ENCODE measurements around the gene DGKD. TPM values are rescaled to one million over a fixed set of nuclear protein-coding genes. Genes with fewer than 3 reads are reported as not detected.

Gene DGKD
- total and polyA plus RNA-seq, 9 of the 15 experiments (the other 6 are each of a cell fraction or from before 2014, with no cell fraction given), result 0.52 to 29.5 (median 10.6) TPM

GRCh38 chr2:233379034-233379433 is 24.7 kb downstream of the DGKD start:
- no peak for DNase-seq (ENCODE audit: extremely low read depth in 1 of 4, low spot score in 3 of 4)
- Histone ChIP-seq H3K36me3 (ENCODE audit: control insufficient read depth, insufficient read depth, low read length) (0 out of 3 replicates have a peak, but pooled peaks cover 5% of the 10 kb centered on the region), H3K9me3 (replicated peaks; ENCODE audit: control insufficient read depth, insufficient read depth, low read depth, low read length) (no peaks in the 10 kb centered on the region), H3K9ac (ENCODE audit: insufficient read depth in 1 of 2, low read depth in 2 of 2, low read length in 2 of 2) (no peak overlapping the region), H3K79me2 (ENCODE audit: control insufficient read depth, insufficient read depth, low read length) (peaks cover 10% of the 10 kb centered on the region), H3K4me2 (ENCODE audit: insufficient read depth, low read length) (no peak overlapping the region), H3K9me1 (ENCODE audit: control insufficient read depth, insufficient read depth, low read length) (no peaks in the 10 kb centered on the region), H3K27me3 (ENCODE audit: control insufficient read depth in 2 of 2, insufficient read depth in 2 of 2, low read length in 2 of 2) (no peaks in the 10 kb centered on the region), H3K4me3 (no peak overlapping the region), H4K20me1 (replicated peaks; ENCODE audit: control insufficient read depth, insufficient read depth, low read length) (0 out of 2 replicates have a peak, but pooled peaks cover 5% of the 10 kb centered on the region), H3K27ac (ENCODE audit: extremely low read depth, low read depth, low read length) (no peak overlapping the region), H2AFZ (ENCODE audit: low read depth, low read length) (no peak overlapping the region), H3K4me1 (replicated peaks in 1 of 2; ENCODE audit: control insufficient read depth in 2 of 2, insufficient read depth in 2 of 2, low read length in 2 of 2) (peaks cover 0 to 5% of the 10 kb centered on the region in 2 experiments; a peak in 4 of 5 replicates)
- ATAC-seq, result no peak
- 38% methylated on average over 4 of the region's 6 CpGs for WGBS (ENCODE audit: insufficient coverage, low coverage, missing lambda C conversion rate)
- FAIRE-seq, result no peak
- ChIA-PET POLR2A (interaction anchor here (0.7 to 1.4 kb wide), 3 partner anchors 8 to 18 kb away, joined by 3 to 4 read pairs (median 3); no protein-coding TSS in a partner anchor), CTCF (ENCODE audit: low intra/inter-chr PET ratio) (no interaction called here)
- intact Hi-C loops (cut with micrococcal nuclease), result no loop called here
- no TSS peak for BruUV-seq (replicated peaks)
- TF ChIP-seq NCOA2 (IDR thresholded peaks at IDR 0.05; ENCODE audit: partially characterized antibody in 2 of 2), result no peak
- no peak for TF ChIP-seq PPARD (CRISPR knock-in tag; IDR thresholded peaks at IDR 0.05)
- peak; percentile 37 for TF ChIP-seq CBFA2T3 (IDR thresholded peaks at IDR 0.05)
- TF ChIP-seq, protein P1, sequence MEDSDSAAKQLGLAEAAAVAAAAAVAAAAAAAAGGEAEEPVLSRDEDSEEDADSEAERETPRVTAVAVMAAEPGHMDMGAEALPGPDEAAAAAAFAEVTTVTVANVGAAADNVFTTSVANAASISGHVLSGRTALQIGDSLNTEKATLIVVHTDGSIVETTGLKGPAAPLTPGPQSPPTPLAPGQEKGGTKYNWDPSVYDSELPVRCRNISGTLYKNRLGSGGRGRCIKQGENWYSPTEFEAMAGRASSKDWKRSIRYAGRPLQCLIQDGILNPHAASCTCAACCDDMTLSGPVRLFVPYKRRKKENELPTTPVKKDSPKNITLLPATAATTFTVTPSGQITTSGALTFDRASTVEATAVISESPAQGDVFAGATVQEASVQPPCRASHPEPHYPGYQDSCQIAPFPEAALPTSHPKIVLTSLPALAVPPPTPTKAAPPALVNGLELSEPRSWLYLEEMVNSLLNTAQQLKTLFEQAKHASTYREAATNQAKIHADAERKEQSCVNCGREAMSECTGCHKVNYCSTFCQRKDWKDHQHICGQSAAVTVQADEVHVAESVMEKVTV (CRISPR knock-in tag; IDR thresholded peaks at IDR 0.05), result no peak
- TF ChIP-seq RCOR1 (IDR thresholded peaks at IDR 0.05; ENCODE audit: borderline replicate concordance in 1 of 2, low read depth in 2 of 2, low read length in 2 of 2), result no peak
- no peak for TF ChIP-seq ERF (CRISPR knock-in tag; IDR thresholded peaks at IDR 0.05)
- TF ChIP-seq, protein P2, sequence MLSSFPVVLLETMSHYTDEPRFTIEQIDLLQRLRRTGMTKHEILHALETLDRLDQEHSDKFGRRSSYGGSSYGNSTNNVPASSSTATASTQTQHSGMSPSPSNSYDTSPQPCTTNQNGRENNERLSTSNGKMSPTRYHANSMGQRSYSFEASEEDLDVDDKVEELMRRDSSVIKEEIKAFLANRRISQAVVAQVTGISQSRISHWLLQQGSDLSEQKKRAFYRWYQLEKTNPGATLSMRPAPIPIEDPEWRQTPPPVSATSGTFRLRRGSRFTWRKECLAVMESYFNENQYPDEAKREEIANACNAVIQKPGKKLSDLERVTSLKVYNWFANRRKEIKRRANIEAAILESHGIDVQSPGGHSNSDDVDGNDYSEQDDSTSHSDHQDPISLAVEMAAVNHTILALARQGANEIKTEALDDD (IDR thresholded peaks at IDR 0.05), result 0 out of 2 replicates have a peak, but pooled peaks have one; percentile 17
- no peak for TF ChIP-seq ZNF124 (CRISPR knock-in tag; IDR thresholded peaks at IDR 0.05)
- no peak for TF ChIP-seq HBP1 (CRISPR knock-in tag; IDR thresholded peaks at IDR 0.05)
- no peak for TF ChIP-seq RUNX1 (IDR thresholded peaks at IDR 0.05; ENCODE audit: low read depth)
- TF ChIP-seq RBM34 (IDR thresholded peaks at IDR 0.05; ENCODE audit: borderline replicate concordance, insufficient read depth, low read length), result no peak
- TF ChIP-seq DNMT1 (IDR thresholded peaks at IDR 0.05), result no peak
- peak; percentile 75 for TF ChIP-seq ZFP36 (IDR thresholded peaks at IDR 0.05; ENCODE audit: low read depth, low read length, partially characterized antibody)
- TF ChIP-seq ZNF668 (CRISPR knock-in tag; IDR thresholded peaks at IDR 0.05), result no peak
- in situ Hi-C loops (cut with MboI), result no loop called here
